Measurements from ENCODE around the gene CBX4.

Gene CBX4

GRCh38 chr17:79784353-79785016 is 54.8 kb downstream of the CBX4 start:
- no peak for DNase-seq
- Histone ChIP-seq H3K27me3 (ENCODE audit: insufficient read depth, low read depth, severe bottlenecking) (no peaks in the 10 kb centered on the region), H3K27ac (no peak overlapping the region), H3K36me3 (peaks cover 76% of the 10 kb centered on the region), H3K9me3 (ENCODE audit: severe bottlenecking) (no peaks in the 10 kb centered on the region), H3K4me3 (ENCODE audit: low read depth, low read length) (no peak overlapping the region)
- TF ChIP-seq CTCF (IDR thresholded peaks at IDR 0.05; ENCODE audit: low read depth, low read length): no peak

- Histone ChIP-seq H3K27me3 (ENCODE audit: insufficient read depth, low read depth, severe bottlenecking) (no peaks in the 10 kb centered on the region), H3K9me3 (ENCODE audit: severe bottlenecking) (no peaks in the 10 kb centered on the region), H3K36me3 (peaks cover 82% of the 10 kb centered on the region), H3K4me3 (ENCODE audit: low read depth, low read length) (no peak overlapping the region), H3K27ac (no peak overlapping the region)
- DNase-seq: no peak
- TF ChIP-seq CTCF (IDR thresholded peaks at IDR 0.05; ENCODE audit: low read depth, low read length): no peak
Measured at GRCh38 chr17:79783891-79784290, 55.3 kb downstream of the CBX4 start.

Measured in WERI-Rb-1 (cell line).